DLD1 (cell line): ENCODE results near the gene FAM177B.
"Not testable (repeated sequence)": the region's sequence is repeated elsewhere in the genome, so short reads cannot be mapped to it uniquely, and the experiment has no call there.

Experiments
- in situ Hi-C: cut with HindIII; loops from 2 replicates; pipeline ENCODE4 v1.10.0; 2017; ENCODE audit warnings: low sequenced_read_pairs

Gene FAM177B

DNA sequence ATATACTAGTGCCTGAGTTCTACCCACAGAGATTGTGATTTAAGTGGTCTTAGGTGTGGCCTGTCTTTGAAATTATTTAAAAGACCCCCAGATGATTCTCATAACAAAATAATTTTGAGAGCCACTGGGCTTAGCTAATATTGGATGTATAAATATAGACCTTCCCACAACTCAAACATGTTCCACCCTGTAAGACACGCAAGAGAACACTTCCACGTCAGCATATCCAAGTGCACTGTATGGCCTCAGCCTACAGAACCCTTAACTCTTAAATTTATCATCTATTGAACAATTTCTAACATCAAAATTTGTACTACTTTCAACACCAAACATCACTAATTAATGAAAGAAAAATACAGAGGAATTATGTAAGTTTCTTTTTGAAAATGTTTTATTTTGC is 2.5 kb downstream of the FAM177B start:
- in situ Hi-C loops = no loop called here

GRCh38 chr1:222739929-222740328 is 2.9 kb downstream of the FAM177B start:
- in situ Hi-C loops = no loop called here

GRCh38 chr1:222741630-222742457 is 4.8 kb downstream of the FAM177B start:
- in situ Hi-C loops = not testable (repeated sequence)

- in situ Hi-C loops = loop anchor here (5.0 kb wide), 1 partner anchor 68 kb away; no protein-coding TSS in a partner anchor
Observed at GRCh38 chr1:222749927-222750326, 12.9 kb downstream of the FAM177B start.

DNA sequence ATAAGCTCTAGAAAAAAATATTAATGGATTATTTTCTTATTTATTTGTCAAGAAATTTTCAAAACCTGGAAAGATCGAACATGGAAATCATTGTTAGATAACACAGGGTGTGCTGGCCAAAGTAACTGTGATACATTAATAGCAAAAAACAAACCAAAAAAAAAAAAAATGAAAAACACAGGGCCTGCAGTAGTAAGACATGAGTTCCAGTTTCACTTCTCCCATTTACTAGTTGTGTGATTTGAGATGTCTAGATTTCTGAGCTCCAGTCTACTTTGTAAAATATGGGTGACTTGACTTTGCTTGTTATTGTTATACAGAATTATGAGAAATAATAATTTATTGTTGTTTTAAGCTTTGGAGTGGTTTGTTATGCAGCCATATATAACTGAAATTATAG is 13.6 kb downstream of the FAM177B start:
- in situ Hi-C loops = no loop called here

DNA sequence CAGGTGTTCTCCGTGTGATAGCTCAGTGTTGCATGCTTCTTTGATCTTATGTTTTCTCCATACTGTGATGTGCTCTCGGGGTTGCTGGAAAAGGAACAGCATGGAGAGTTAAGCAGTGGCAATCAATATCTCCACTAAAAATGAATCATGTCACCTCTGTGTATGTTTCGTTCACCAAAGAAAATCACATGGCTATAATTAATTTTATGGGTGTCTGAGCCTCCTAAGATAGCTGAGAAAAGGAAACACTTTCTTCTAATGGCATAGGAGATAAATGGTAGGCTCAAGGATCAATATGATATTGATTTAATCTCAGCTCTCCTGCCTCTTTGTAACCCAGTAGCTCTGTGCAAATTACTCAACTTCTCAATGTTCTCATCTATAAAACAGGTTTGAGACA is 14.3 kb downstream of the FAM177B start:
- in situ Hi-C loops = no loop called here

DNA sequence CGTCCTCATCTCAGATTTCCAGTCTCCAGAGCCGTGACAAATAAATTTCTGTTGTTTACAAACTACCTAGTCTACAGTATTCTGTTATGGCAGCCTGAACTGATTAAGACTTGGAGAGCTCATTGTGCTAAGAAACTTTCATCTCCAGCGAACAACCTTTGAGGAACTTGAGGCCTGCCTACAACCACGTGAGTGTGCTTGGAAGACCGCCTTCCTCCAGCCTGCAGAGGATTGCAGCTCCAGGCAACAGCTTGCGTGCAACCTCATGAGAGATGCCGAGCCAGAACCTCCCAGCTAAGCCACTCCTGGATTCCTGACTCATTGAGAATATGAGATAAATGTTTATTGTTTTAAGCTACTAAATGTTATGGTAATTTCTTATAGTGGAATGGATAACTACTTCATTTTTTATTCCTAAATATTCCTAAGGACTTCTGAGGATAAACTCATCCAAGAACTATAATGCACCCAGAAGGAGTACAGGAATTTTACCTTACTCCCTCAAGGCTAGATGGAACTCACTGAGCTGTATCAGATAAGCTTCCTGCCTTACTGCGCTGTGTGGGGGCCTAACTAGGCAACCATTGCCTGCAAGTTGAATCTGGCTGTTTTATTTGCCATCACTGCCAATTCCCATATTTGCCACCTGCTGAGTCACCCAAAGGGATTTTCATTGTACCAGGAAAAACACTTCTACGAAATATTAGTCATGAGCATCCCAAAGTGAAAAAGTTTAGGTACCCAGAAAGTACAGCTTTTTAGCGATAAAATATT is 17.6 kb downstream of the FAM177B start:
- in situ Hi-C loops = no loop called here

DNA sequence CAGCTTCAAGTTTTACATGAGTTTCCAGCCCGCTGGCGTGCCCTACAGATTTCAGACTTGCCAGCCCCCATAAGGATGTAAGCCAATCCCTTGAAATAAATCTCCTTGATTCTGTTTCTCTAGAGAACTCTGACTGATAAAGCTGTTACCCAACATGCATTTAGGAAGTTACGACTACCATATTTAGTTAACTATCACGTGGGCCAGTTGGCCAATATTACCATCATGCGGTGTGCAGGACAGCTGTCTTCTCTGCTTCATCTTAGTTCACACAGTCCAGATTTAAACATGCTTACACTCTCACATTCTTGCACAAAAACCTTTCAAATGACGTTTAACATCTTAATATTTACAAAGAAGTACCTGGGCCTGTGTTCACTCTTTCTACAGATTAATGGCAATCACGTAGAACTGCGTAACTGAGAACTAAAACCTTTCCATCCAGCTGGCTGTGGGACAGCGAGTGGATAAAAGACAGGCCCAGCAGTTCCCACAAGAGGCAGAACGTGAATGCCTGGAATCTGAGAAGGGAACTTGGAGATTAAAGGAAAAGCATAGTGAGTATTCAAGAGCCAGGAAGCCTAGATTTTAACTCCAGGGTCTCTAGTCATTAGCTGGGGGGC is 20.8 kb downstream of the FAM177B start:
- in situ Hi-C loops = no loop called here

- in situ Hi-C loops = no loop called here
Observed at GRCh38 chr1:222759451-222760035, 22.5 kb downstream of the FAM177B start.

GRCh38 chr1:222761083-222761482 is 24.1 kb downstream of the FAM177B start:
- in situ Hi-C loops = no loop called here

GRCh38 chr1:222762178-222762577 is 25.2 kb downstream of the FAM177B start:
- in situ Hi-C loops = not testable (repeated sequence)

DNA sequence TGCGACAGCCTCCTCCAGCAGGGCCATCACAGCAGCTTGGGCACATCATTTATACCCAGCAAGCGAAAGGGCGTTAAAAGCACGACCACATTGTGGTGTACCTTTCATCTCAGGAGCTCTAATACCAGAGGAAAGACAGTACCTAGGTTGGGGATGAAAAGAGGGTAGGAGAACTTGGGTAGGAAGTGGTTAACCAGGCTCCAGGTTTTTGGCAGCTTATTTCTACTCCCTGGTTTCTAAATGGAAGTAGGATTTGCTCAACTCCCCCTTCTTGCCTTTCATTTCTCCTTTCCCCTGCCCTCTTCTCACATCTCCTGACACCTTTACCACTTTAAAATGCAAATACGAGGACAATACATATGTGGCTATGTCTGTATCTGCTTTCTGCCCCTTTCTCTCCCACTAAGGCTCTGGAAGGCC is 30.2 kb downstream of the FAM177B start:
- in situ Hi-C loops = no loop called here

DNA sequence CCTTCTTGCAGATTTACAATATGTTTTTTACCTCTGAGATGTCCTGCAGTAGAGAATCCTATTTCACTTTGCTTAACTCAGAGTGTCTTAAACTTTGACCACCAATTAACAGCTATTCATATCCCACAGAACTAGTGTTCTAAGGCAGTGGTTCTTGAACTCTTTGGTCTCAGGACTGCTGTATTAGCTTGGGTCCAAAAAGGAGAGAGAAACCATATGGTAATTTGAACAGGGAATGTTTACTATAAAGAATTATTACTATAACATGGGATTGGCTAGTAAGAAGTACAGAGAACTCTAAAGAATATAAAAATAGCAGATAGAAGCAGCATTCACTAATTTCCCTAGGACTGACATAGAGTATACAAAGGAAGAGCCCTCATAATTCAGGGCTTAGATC is 31.6 kb downstream of the FAM177B start:
- in situ Hi-C loops = no loop called here

GRCh38 chr1:222769181-222769580 is 32.2 kb downstream of the FAM177B start:
- in situ Hi-C loops = no loop called here

DNA sequence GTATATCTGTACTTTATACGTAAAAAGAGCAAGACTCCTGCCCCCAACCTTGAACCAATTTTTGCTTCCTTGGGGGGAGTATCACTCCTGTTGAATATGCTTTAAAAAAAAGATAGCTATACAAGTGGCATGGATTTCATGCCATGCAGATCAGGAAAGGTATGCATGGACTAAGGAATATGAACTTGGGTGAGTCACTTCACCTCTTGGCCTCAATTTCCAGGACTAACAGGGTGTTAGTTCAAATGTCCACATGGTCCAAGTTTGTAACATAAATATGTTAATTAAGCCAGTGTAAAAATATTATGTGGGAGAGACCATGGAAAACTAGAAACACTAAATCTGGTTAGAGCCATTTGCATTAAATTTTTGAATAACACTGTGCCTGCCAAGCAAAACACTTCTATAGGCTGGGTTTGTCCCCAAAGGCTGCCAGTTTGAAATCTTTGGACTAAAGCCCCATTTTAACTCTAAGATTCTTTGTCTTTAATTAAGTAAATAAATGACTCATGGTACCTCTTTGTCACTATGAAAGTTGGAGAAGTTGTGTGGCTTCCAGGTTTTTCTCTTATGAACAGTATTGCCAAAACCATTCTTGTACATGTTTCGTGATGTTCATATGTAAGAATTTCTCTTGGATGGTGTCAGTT is 33.1 kb downstream of the FAM177B start:
- in situ Hi-C loops = no loop called here

DNA sequence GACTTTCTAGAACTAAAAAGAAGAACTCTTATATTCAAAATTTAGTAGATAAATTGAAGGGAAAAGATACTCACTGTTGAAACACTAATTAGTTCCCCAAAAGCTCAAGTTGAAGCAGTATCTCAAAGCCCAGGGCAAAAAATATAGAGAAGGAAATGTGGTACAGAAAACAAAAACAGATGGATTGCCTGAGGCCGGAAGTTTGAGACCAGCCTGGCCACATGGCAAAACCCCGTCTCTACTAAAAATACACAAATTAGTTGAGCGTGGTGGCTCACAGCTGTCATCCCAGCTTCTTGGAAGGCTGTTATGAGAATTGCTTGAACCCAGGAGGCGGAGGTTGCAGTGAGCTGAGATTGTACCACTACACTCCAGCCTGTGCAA is 36.0 kb downstream of the FAM177B start:
- in situ Hi-C loops = no loop called here

- in situ Hi-C loops = loop anchor here (25.0 kb wide), 1 partner anchor 310 kb away; no protein-coding TSS in a partner anchor
Observed at GRCh38 chr1:222777463-222777862, 40.5 kb downstream of the FAM177B start.

DNA sequence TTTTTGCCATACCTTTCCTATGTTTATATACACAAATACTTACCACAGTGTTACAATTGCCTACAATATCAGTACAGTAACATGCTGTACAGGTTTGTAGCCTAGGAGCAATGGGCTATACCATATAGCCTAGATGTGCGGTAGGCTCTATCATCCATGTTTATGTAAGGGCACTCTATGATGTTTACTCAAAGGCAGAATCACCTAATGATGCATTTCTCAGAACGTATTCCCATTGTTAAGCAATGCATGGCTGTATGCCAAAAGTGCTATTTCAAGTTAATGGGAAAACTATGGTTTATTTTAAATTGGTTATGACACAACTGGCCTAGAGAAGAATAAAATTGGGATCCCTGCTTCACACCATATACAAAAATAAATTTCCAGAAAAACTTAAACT is 41.0 kb downstream of the FAM177B start:
- in situ Hi-C loops = loop anchor here (25.0 kb wide), 1 partner anchor 309 kb away; no protein-coding TSS in a partner anchor

DNA sequence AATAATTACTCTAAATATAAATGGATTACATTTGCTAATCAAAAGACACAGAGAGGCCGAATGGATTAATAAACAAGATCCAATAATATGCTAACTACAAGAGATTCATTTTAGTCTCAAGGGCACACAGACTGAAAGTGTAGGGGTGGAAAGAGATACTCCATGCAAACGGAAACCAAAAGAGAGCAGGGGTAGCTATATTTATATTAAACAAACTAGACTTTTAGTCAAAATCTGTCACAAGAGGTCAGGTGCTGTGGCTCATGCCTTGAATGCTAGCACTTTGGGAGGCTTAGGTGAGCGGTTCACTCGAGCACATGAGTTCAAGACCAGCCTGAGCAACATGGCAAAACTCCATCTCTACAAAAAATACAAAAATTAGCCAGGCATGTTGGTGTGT is 44.2 kb downstream of the FAM177B start:
- in situ Hi-C loops = loop anchor here (25.0 kb wide), 1 partner anchor 306 kb away; no protein-coding TSS in a partner anchor

DNA sequence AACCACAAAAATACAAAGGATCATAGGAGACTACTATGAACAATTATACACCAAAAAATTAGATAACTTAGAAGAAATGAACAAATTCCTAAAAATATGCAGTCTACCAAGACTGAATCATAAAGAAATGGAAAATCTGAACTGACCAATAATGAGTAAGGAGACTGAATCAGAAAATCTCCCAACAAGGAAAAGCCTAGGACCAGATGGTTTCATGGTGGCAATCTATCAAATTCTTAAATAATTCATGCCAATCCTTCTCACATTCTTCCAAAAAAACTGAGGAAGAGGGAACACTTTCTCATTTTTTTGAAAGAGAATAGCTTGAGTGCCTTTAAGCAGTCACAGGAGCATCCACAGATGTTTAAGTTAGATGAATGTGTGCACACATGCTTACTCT is 46.0 kb downstream of the FAM177B start:
- in situ Hi-C loops = loop anchor here (25.0 kb wide), 1 partner anchor 304 kb away; no protein-coding TSS in a partner anchor
